HCT116 (cell line): ENCODE results near the gene BCL11A. TPM values are rescaled to one million over a fixed set of nuclear protein-coding genes. Genes with fewer than 3 reads are reported as not detected.
A peak's percentile ranks its signal among the peaks of the same experiment; 100 is the strongest.

Source experiments
- ATAC-seq: fragments of 200-7000 bp; cut with Tn5 transposase; 2 replicates; pipeline ENCODE4 v1.9.1; 2020; ENCODE audit warnings: mild to moderate bottlenecking, moderate library complexity
- BruUV-seq: library from RNA; stranded (reverse); fragments of 400-500 nt; replicated peaks from 2 replicates; lab custom pipeline; 2021; lab: Mats Ljungman, UMichigan
- CTCF ChIA-PET: fragments of 300-600 bp; sonication (Branson Sonifier 250); formaldehyde crosslinking; loops from one replicate; lab custom pipeline; 2021; ENCODE audit warnings: antibody characterized with exemption; lab: Charles Lee
- POLR2A ChIA-PET: fragments of 300-600, 350-600 bp; sonication (Branson Sonifier 250); formaldehyde crosslinking; loops from one replicate; lab custom pipeline; 2021; ENCODE audit warnings: antibody characterized with exemption; lab: Charles Lee
- RAD21 ChIA-PET, 2 experiments: fragments of 300-600 bp; sonication (Branson Sonifier 250); formaldehyde crosslinking; loops; one replicate each; lab custom pipeline; 2023; ENCODE audit warnings: low total read pairs in 2 of 2; ENCODE audit not compliant: uncharacterized antibody in 2 of 2, unreplicated experiment in 2 of 2, low non-redundant PET in 1 of 2; lab: Charles Lee
- DNase-seq: peaks from one replicate; pipeline ENCODE4 v3.0.0-alpha.2; 2010; ENCODE audit warnings: low read depth, low spot score
- H2AFZ ChIP-seq: fragments of 200-600 bp; shearing (Covaris generic), sonication (generic); 2 replicates; pipeline ENCODE4 v1.6.1; 2017; ENCODE audit warnings: low read depth, mixed run types, mixed read lengths, antibody characterized with exemption, low read length; ENCODE audit not compliant: poor library complexity, severe bottlenecking
- H3K27ac ChIP-seq: 2 replicates; pipeline ENCODE4 v1.5.1; 2012; ENCODE audit warnings: low read depth, low read length
- H3K27me3 ChIP-seq: fragments of 200-600 bp; sonication (generic); 2 replicates; pipeline ENCODE4 v1.6.1; 2016; ENCODE audit warnings: mixed run types, low read length, mixed read lengths; ENCODE audit not compliant: insufficient read depth
- H3K36me3 ChIP-seq, 2 experiments: fragments of 200-500 bp in 1 of 2; fragments of 200-600 bp in 1 of 2; sonication (Bioruptor generic) in 1 of 2; sonication (generic) in 1 of 2; 2 replicates each; pipeline versions ENCODE4 v1.5.1 to v1.6.1; 2014 to 2016; ENCODE audit warnings: low read length in 2 of 2, inconsistent platforms in 1 of 2, mixed read lengths in 1 of 2, mixed run types in 1 of 2; ENCODE audit not compliant: insufficient read depth in 2 of 2, control insufficient read depth in 1 of 2
- H3K4me1 ChIP-seq, 2 experiments: fragments of 200-600 bp in 1 of 2; sonication (generic) in 1 of 2; 2 replicates each; pipeline versions ENCODE4 v1.5.1 to v1.6.1; 2012 to 2017; ENCODE audit warnings: low read length in 2 of 2, inconsistent platforms in 1 of 2, mild to moderate bottlenecking in 1 of 2, mixed read lengths in 1 of 2, mixed run types in 1 of 2, moderate library complexity in 1 of 2; ENCODE audit not compliant: insufficient read depth in 2 of 2, control insufficient read depth in 1 of 2
- H3K4me2 ChIP-seq: fragments of 200-600 bp; sonication (generic); 2 replicates; pipeline ENCODE4 v1.6.1; 2017; ENCODE audit warnings: mixed run types, low read length, mixed read lengths
- H3K4me3 ChIP-seq, 2 experiments: fragments of 200-600 bp in 1 of 2; sonication (generic) in 1 of 2; replicated peaks in 1 of 2; 2 replicates each; pipeline ENCODE4 v1.5.1; 2011 to 2016; ENCODE audit warnings: low read length in 2 of 2, control low read depth in 1 of 2, low read depth in 1 of 2, mild to moderate bottlenecking in 1 of 2, mixed read lengths in 1 of 2, mixed run types in 1 of 2
- H3K79me2 ChIP-seq: fragments of 200-600 bp; sonication (generic); 2 replicates; pipeline ENCODE4 v1.6.1; 2017; ENCODE audit warnings: mild to moderate bottlenecking, mixed run types, low read length, moderate library complexity, mixed read lengths; ENCODE audit not compliant: insufficient read depth
- H3K9ac ChIP-seq: fragments of 200-600 bp; sonication (generic); 2 replicates; pipeline ENCODE4 v1.6.1; 2016; ENCODE audit warnings: low read length, mixed read lengths
- H3K9me2 ChIP-seq: fragments of 200-600 bp; sonication (generic), shearing (Covaris generic); 2 replicates; pipeline ENCODE4 v1.6.1; 2017; ENCODE audit warnings: mixed run types, mild to moderate bottlenecking, moderate library complexity; ENCODE audit not compliant: insufficient read depth
- H3K9me3 ChIP-seq, 2 experiments: fragments of 200-500 bp in 1 of 2; fragments of 200-600 bp in 1 of 2; sonication (Bioruptor generic) in 1 of 2; sonication (generic) in 1 of 2; 2 replicates each; pipeline ENCODE4 v1.6.1; 2014 to 2017; ENCODE audit warnings: low read length in 2 of 2, mixed read lengths in 2 of 2, inconsistent platforms in 1 of 2, low read depth in 1 of 2, mild to moderate bottlenecking in 1 of 2, mixed run types in 1 of 2, moderate library complexity in 1 of 2; ENCODE audit not compliant: control insufficient read depth in 1 of 2, insufficient read depth in 1 of 2
- H4K20me1 ChIP-seq: fragments of 200-600 bp; sonication (generic), shearing (Covaris generic); 2 replicates; pipeline ENCODE4 v1.6.1; 2017; ENCODE audit warnings: mixed run types, mild to moderate bottlenecking, moderate library complexity; ENCODE audit not compliant: insufficient read depth
- CBX3 ChIP-seq: IDR thresholded peaks from 2 replicates; pipeline ENCODE4 v1.6.1; 2012; ENCODE audit warnings: low read depth
- CTCF ChIP-seq, 3 experiments: fragments of 200-600 bp in 1 of 3; sonication (generic) in 1 of 3; IDR thresholded peaks in 2 of 3; conservative IDR thresholded peaks in 1 of 3; 2 replicates each; pipeline ENCODE4 v1.5.1; 2012 to 2017; ENCODE audit warnings: low read depth in 2 of 3, low read length in 2 of 3, antibody characterized with exemption in 1 of 3, borderline replicate concordance in 1 of 3, control low read depth in 1 of 3, mild to moderate bottlenecking in 1 of 3, mixed read lengths in 1 of 3, mixed run types in 1 of 3, moderate library complexity in 1 of 3; ENCODE audit not compliant: insufficient read depth in 1 of 3
- ELF1 ChIP-seq: IDR thresholded peaks from 2 replicates; pipeline ENCODE4 v1.6.1; 2012; ENCODE audit warnings: low read depth, borderline replicate concordance
- FOSL1 ChIP-seq: IDR thresholded peaks from 2 replicates; pipeline ENCODE4 v1.6.1; 2012; ENCODE audit warnings: low read depth
- JUND ChIP-seq: IDR thresholded peaks from 2 replicates; pipeline ENCODE4 v1.6.1; 2012
- POLR2AphosphoS5 ChIP-seq: IDR thresholded peaks from 2 replicates; pipeline ENCODE4 v1.6.1; 2011; ENCODE audit warnings: mild to moderate bottlenecking, low read depth, low read length, moderate library complexity
- RAD21 ChIP-seq: IDR thresholded peaks from 2 replicates; pipeline ENCODE4 v1.6.1; 2012; ENCODE audit warnings: low read depth, mild to moderate bottlenecking
- REST ChIP-seq: IDR thresholded peaks from 2 replicates; pipeline ENCODE4 v1.6.1; 2012; ENCODE audit warnings: low read depth
- SRF ChIP-seq: IDR thresholded peaks from 2 replicates; pipeline ENCODE4 v1.6.1; 2012; ENCODE audit warnings: low read depth
- TCF7L2 ChIP-seq: IDR thresholded peaks from 2 replicates; pipeline ENCODE4 v1.7.0; 2011; ENCODE audit warnings: borderline replicate concordance, inconsistent platforms; ENCODE audit not compliant: insufficient read depth, insufficient read length; ENCODE audit errors: extremely low read depth
- ZNF274 ChIP-seq: fragments of 200-500 bp; sonication (Bioruptor generic); IDR thresholded peaks from 2 replicates; pipeline ENCODE4 v1.6.1; 2014; ENCODE audit warnings: mild to moderate bottlenecking, low read depth, low read length, inconsistent platforms
- intact Hi-C: fragments of 100-400 bp; cut with micrococcal nuclease; formaldehyde crosslinking; loops from 2 replicates; pipeline ENCODE4 v1.10.0; 2022
- total RNA-seq: library from RNA; stranded (reverse); gene quantifications from one replicate; pipeline ENCODE4 v1.2.1, GENCODE V29; 2021; ENCODE audit not compliant: unreplicated experiment
- TF ChIP-seq, protein P1 (sequence below): IDR thresholded peaks from 2 replicates; pipeline ENCODE4 v1.6.1; 2012

The BCL11A gene
- total RNA-seq, 1 experiment from 2014 or later = 0.71 TPM

DNA sequence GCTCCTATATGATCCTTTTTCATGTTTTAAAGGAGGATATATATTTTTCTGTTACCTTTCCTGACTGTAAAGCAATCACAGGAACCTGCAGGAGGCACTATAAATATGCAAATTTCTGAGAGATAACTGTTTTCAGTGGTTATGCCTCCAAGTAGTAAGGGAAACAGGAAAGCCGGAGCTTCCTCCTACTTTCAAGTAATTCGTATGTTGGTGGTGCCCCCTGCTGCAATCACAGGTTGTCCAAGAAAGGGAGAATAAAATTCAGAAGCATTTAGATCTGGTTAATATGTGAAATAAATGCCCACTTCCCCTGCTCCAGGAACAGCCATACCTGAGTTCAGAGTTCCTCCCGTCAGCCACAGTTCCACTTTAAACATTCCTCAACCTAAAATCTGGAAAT lies 12.0 kb upstream of the BCL11A start (continued):
- TF ChIP-seq REST (no peak), RAD21 (peak; percentile 57)
- TF ChIP-seq, all 23 proteins: peak for 2

- Histone ChIP-seq H3K36me3 (no peaks in the 10 kb centered on the region), H3K9me3 (no peaks in the 10 kb centered on the region), H3K4me1 (no peaks in the 10 kb centered on the region), H3K4me3 (no peak overlapping the region), H3K27me3 (peaks cover 75% of the 10 kb centered on the region), H3K27ac (no peak overlapping the region), H3K4me2 (no peak overlapping the region), H3K9ac (no peak overlapping the region), H4K20me1 (no peaks in the 10 kb centered on the region), H3K79me2 (no peaks in the 10 kb centered on the region), H2AFZ (no peak overlapping the region), H3K9me2 (no peaks in the 10 kb centered on the region)
- CTCF ChIA-PET = interaction anchor here (0.7 to 4.0 kb wide), 14 partner anchors 9 to 1537 kb away, joined by 3 to 38 read pairs (median 4); no protein-coding TSS in a partner anchor
- POLR2A ChIA-PET = interaction anchor here (0.6 kb wide), 1 partner anchor 114 kb away, joined by 3 read pairs; no protein-coding TSS in a partner anchor
- ATAC-seq = peak; percentile 84
- no TSS peak for BruUV-seq
- intact Hi-C loops = loop anchor here (1.0 to 5.0 kb wide), 2 partner anchors 113 to 436 kb away; no protein-coding TSS in a partner anchor
- RAD21 ChIA-PET = interaction anchor here in 1 of 2 experiments (1.0 kb wide), 1 partner anchor 21 kb away, joined by 3 read pairs; no protein-coding TSS in a partner anchor
- no peak for DNase-seq
- TF ChIP-seq ELF1 (no peak), SRF (no peak), REST (no peak), POLR2AphosphoS5 (no peak), CBX3 (no peak), JUND (no peak), CTCF (IDR thresholded peaks at IDR 0.05 in 2 of 3, conservative IDR thresholded peaks at IDR 0.05 in 1 of 3; ENCODE audit: borderline replicate concordance in 1 of 3, insufficient read depth in 1 of 3, low read depth in 2 of 3, low read length in 2 of 3) (peak; percentile 38 to 69 (median 50); a peak in 5 of 6 replicates), TCF7L2 (no peak), FOSL1 (no peak), ZNF274 (no peak)
- TF ChIP-seq, protein P1, sequence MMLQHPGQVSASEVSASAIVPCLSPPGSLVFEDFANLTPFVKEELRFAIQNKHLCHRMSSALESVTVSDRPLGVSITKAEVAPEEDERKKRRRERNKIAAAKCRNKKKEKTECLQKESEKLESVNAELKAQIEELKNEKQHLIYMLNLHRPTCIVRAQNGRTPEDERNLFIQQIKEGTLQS = no peak
These were observed 7.5 kb upstream of the BCL11A start for GRCh38 chr2:60560734-60561644.
